HepG2 (cell line): ENCODE results near the gene KIF25. TPM values are rescaled to one million over a fixed set of nuclear protein-coding genes. Genes with fewer than 3 reads are reported as not detected.
A peak's percentile ranks its signal among the peaks of the same experiment; 100 is the strongest.

Source experiments
- AKAP8 ChIP-seq: sonication (generic); formaldehyde crosslinking; IDR thresholded peaks from 2 replicates; pipeline ENCODE4 v1.5.1; 2020; ENCODE audit warnings: mild to moderate bottlenecking, missing genetic modification reagents
- ETV5 ChIP-seq: IDR thresholded peaks from 2 replicates; pipeline ENCODE4 v1.6.1; 2018; ENCODE audit warnings: missing biosample characterization, missing genetic modification reagents, inconsistent platforms, borderline replicate concordance
- GABPA ChIP-seq, 2 experiments: IDR thresholded peaks; 2 replicates each; pipeline ENCODE4 v1.6.1; 2011 to 2016; ENCODE audit warnings: low read depth in 2 of 2, low read length in 1 of 2, missing biosample characterization in 1 of 2, missing genetic modification characterization in 1 of 2
- HOXA9 ChIP-seq: sonication (generic); formaldehyde crosslinking; IDR thresholded peaks from 2 replicates; pipeline ENCODE4 v1.8.1; 2022; ENCODE audit warnings: missing genetic modification reagents, mild to moderate bottlenecking, moderate library complexity, borderline replicate concordance
- KLF13 ChIP-seq: sonication (generic); formaldehyde crosslinking; IDR thresholded peaks from 2 replicates; pipeline ENCODE4 v1.4.0; 2020; ENCODE audit warnings: mild to moderate bottlenecking, missing genetic modification reagents
- RARG ChIP-seq: sonication (generic); formaldehyde crosslinking; IDR thresholded peaks from 2 replicates; pipeline ENCODE4 v1.4.0; 2020; ENCODE audit warnings: low read depth, mild to moderate bottlenecking, missing genetic modification reagents
- RFX1 ChIP-seq: fragments of 450-650 bp; IDR thresholded peaks from 2 replicates; pipeline ENCODE4 v1.6.1; 2017
- SCMH1 ChIP-seq: sonication (generic); formaldehyde crosslinking; IDR thresholded peaks from 2 replicates; pipeline ENCODE4 v1.9.0; 2021; ENCODE audit warnings: missing genetic modification reagents, mild to moderate bottlenecking, borderline replicate concordance
- TOPORS ChIP-seq: sonication (generic); formaldehyde crosslinking; IDR thresholded peaks from 2 replicates; pipeline ENCODE4 v1.8.0; 2023; ENCODE audit warnings: mild to moderate bottlenecking, missing genetic modification reagents
- ZNF883 ChIP-seq: sonication (generic); formaldehyde crosslinking; IDR thresholded peaks from 2 replicates; pipeline ENCODE4 v1.5.1; 2020; ENCODE audit warnings: mild to moderate bottlenecking, missing genetic modification reagents; ENCODE audit errors: not compliant biosample characterization
- polyA plus RNA-seq, 8 experiments: library from polyadenylated mRNA; depleted of rRNA in 3 of 8; stranded (reverse) in 7 of 8; unstranded in 1 of 8; fragments of >200 nt; fragmentation: Illumina TruSeq in 4 of 8; extraction: Trizol in 4 of 8; gene quantifications; 2 replicates each; pipeline versions ENCODE4 v1.2.1 to v1.2.3, GENCODE V29; 2011 to 2016; ENCODE audit warnings: low read depth in 4 of 8, missing spikeins in 1 of 8, mixed read lengths in 1 of 8; ENCODE audit not compliant: insufficient read depth in 1 of 8
- total RNA-seq, 5 experiments: library from RNA; depleted of rRNA; stranded (reverse); fragments of >200 nt; fragmentation: Illumina TruSeq; extraction: Trizol; gene quantifications; 2 replicates each; pipeline ENCODE4 v1.2.3, GENCODE V29; 2016; ENCODE audit warnings: low read depth in 1 of 5
- TF ChIP-seq, protein P1 (sequence below): sonication (generic); formaldehyde crosslinking; IDR thresholded peaks from 2 replicates; pipeline ENCODE4 v1.5.1; 2020; ENCODE audit warnings: missing genetic modification reagents, mild to moderate bottlenecking, borderline replicate concordance
- TF ChIP-seq, protein P2 (sequence below): sonication (generic); formaldehyde crosslinking; IDR thresholded peaks from 2 replicates; pipeline ENCODE4 v1.5.0; 2020; ENCODE audit warnings: missing genetic modification reagents, mild to moderate bottlenecking, borderline replicate concordance
- TF ChIP-seq, protein P3 (sequence below), 2 experiments: sonication (generic) in 1 of 2; formaldehyde crosslinking in 1 of 2; IDR thresholded peaks; 2 replicates each; pipeline versions ENCODE4 v1.6.1 to v1.9.0; 2014 to 2022; ENCODE audit warnings: antibody characterized with exemption in 1 of 2, borderline replicate concordance in 1 of 2, inconsistent platforms in 1 of 2, low read depth in 1 of 2, missing genetic modification reagents in 1 of 2
- TF ChIP-seq, protein P4 (sequence below): sonication (generic); formaldehyde crosslinking; IDR thresholded peaks from 2 replicates; pipeline ENCODE4 v1.4.0; 2020; ENCODE audit warnings: missing genetic modification reagents, borderline replicate concordance

Gene KIF25
- total and polyA plus RNA-seq, 2 of the 13 experiments (the other 11 are each of a cell fraction or from before 2014, with no cell fraction given), result not detected

DNA sequence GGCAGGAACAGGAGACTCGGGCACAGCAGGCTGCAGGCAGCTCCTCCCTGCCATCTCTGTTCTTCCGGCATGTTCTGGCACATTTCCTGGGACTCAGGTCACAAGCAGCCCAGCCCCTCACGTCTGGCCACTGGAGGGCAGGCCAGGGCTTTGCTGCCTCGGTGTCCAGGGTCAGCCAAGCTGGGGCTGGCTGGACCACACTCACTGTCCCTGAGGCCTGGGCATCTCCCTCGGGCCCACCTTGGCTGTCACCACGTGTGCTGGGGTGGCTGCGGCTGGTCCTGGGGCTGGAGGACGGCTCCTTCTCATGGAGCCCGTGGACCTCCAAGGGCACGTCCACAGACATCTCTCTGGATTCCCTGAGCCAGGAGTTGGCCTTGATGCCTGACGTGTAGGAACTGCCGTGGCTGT, 63.1 kb downstream of the KIF25 start (continued):
- TF ChIP-seq, protein P1, sequence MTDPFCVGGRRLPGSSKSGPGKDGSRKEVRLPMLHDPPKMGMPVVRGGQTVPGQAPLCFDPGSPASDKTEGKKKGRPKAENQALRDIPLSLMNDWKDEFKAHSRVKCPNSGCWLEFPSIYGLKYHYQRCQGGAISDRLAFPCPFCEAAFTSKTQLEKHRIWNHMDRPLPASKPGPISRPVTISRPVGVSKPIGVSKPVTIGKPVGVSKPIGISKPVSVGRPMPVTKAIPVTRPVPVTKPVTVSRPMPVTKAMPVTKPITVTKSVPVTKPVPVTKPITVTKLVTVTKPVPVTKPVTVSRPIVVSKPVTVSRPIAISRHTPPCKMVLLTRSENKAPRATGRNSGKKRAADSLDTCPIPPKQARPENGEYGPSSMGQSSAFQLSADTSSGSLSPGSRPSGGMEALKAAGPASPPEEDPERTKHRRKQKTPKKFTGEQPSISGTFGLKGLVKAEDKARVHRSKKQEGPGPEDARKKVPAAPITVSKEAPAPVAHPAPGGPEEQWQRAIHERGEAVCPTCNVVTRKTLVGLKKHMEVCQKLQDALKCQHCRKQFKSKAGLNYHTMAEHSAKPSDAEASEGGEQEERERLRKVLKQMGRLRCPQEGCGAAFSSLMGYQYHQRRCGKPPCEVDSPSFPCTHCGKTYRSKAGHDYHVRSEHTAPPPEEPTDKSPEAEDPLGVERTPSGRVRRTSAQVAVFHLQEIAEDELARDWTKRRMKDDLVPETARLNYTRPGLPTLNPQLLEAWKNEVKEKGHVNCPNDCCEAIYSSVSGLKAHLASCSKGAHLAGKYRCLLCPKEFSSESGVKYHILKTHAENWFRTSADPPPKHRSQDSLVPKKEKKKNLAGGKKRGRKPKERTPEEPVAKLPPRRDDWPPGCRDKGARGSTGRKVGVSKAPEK, result no peak
- TF ChIP-seq, protein P2, sequence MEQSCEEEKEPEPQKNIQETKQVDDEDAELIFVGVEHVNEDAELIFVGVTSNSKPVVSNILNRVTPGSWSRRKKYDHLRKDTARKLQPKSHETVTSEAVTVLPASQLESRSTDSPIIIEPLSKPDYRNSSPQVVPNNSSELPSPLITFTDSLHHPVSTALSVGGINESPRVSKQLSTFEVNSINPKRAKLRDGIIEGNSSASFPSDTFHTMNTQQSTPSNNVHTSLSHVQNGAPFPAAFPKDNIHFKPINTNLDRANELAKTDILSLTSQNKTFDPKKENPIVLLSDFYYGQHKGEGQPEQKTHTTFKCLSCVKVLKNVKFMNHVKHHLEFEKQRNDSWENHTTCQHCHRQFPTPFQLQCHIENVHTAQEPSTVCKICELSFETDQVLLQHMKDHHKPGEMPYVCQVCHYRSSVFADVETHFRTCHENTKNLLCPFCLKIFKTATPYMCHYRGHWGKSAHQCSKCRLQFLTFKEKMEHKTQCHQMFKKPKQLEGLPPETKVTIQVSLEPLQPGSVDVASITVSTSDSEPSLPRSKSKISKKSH (CRISPR knock-in tag), result peak; percentile 65; the same call in 1 of the 2 replicates
- TF ChIP-seq ZNF883 (CRISPR knock-in tag), result peak; percentile 76
- no peak for TF ChIP-seq SCMH1 (CRISPR knock-in tag)
- TF ChIP-seq, protein P3, sequence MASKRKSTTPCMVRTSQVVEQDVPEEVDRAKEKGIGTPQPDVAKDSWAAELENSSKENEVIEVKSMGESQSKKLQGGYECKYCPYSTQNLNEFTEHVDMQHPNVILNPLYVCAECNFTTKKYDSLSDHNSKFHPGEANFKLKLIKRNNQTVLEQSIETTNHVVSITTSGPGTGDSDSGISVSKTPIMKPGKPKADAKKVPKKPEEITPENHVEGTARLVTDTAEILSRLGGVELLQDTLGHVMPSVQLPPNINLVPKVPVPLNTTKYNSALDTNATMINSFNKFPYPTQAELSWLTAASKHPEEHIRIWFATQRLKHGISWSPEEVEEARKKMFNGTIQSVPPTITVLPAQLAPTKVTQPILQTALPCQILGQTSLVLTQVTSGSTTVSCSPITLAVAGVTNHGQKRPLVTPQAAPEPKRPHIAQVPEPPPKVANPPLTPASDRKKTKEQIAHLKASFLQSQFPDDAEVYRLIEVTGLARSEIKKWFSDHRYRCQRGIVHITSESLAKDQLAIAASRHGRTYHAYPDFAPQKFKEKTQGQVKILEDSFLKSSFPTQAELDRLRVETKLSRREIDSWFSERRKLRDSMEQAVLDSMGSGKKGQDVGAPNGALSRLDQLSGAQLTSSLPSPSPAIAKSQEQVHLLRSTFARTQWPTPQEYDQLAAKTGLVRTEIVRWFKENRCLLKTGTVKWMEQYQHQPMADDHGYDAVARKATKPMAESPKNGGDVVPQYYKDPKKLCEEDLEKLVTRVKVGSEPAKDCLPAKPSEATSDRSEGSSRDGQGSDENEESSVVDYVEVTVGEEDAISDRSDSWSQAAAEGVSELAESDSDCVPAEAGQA (IDR thresholded peaks at IDR 0.05; ENCODE audit: low read depth), result 0 out of 2 replicates have a peak, but pooled peaks have one; percentile 18
- TF ChIP-seq, protein P3 (CRISPR knock-in tag; IDR thresholded peaks at IDR 0.05; ENCODE audit: borderline replicate concordance), result no peak
- TF ChIP-seq GABPA (IDR thresholded peaks at IDR 0.05; ENCODE audit: low read depth, low read length), result no peak
- TF ChIP-seq GABPA (CRISPR knock-in tag; IDR thresholded peaks at IDR 0.05; ENCODE audit: low read depth), result peak; percentile 73
- no peak for TF ChIP-seq RFX1
- TF ChIP-seq TOPORS (CRISPR knock-in tag), result no peak
- TF ChIP-seq AKAP8 (CRISPR knock-in tag), result no peak
- TF ChIP-seq, protein P4, sequence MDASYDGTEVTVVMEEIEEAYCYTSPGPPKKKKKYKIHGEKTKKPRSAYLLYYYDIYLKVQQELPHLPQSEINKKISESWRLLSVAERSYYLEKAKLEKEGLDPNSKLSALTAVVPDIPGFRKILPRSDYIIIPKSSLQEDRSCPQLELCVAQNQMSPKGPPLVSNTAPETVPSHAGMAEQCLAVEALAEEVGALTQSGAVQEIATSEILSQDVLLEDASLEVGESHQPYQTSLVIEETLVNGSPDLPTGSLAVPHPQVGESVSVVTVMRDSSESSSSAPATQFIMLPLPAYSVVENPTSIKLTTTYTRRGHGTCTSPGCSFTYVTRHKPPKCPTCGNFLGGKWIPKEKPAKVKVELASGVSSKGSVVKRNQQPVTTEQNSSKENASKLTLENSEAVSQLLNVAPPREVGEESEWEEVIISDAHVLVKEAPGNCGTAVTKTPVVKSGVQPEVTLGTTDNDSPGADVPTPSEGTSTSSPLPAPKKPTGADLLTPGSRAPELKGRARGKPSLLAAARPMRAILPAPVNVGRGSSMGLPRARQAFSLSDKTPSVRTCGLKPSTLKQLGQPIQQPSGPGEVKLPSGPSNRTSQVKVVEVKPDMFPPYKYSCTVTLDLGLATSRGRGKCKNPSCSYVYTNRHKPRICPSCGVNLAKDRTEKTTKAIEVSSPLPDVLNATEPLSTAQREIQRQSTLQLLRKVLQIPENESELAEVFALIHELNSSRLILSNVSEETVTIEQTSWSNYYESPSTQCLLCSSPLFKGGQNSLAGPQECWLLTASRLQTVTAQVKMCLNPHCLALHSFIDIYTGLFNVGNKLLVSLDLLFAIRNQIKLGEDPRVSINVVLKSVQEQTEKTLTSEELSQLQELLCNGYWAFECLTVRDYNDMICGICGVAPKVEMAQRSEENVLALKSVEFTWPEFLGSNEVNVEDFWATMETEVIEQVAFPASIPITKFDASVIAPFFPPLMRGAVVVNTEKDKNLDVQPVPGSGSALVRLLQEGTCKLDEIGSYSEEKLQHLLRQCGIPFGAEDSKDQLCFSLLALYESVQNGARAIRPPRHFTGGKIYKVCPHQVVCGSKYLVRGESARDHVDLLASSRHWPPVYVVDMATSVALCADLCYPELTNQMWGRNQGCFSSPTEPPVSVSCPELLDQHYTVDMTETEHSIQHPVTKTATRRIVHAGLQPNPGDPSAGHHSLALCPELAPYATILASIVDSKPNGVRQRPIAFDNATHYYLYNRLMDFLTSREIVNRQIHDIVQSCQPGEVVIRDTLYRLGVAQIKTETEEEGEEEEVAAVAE (CRISPR knock-in tag), result no peak
- TF ChIP-seq HOXA9 (CRISPR knock-in tag), result no peak
- no peak for TF ChIP-seq RARG (CRISPR knock-in tag)
- TF ChIP-seq ETV5, result peak; percentile 65; the same call in 1 of the 2 replicates
- TF ChIP-seq KLF13 (CRISPR knock-in tag), result no peak
